Neural cell (in vitro differentiated cells): ENCODE measurements around the gene PDE6A. TPM values are rescaled to one million over a fixed set of nuclear protein-coding genes. Genes with fewer than 3 reads are reported as not detected.

Experiments used
- H2AFZ ChIP-seq: fragments of 200-600, 300-800 bp; sonication (generic), shearing (Covaris generic); 2 replicates; pipeline ENCODE4 v1.6.0; 2014; ENCODE audit warnings: low read depth, mild to moderate bottlenecking, antibody characterized with exemption, low read length, moderate library complexity
- H3F3A ChIP-seq: fragments of 200-600 bp; shearing (Covaris generic); 2 replicates; pipeline ENCODE4 v1.6.1; 2016; ENCODE audit warnings: mild to moderate bottlenecking, moderate library complexity, mixed read lengths, antibody characterized with exemption, low read length; ENCODE audit not compliant: insufficient read depth, poor library complexity, severe bottlenecking
- H3K27ac ChIP-seq: fragments of 200-600, 300-800 bp; sonication (generic), shearing (Covaris generic); 2 replicates; pipeline ENCODE4 v1.5.1; 2014; ENCODE audit warnings: mild to moderate bottlenecking, low read length, moderate library complexity
- H3K27me3 ChIP-seq: fragments of 300-800, 200-600 bp; sonication (generic), shearing (Covaris generic); 2 replicates; pipeline ENCODE4 v1.6.0; 2014; ENCODE audit warnings: mild to moderate bottlenecking, low read depth, low read length, moderate library complexity; ENCODE audit not compliant: insufficient read depth
- H3K36me3 ChIP-seq: fragments of 300-800, 200-600 bp; sonication (generic), shearing (Covaris generic); 2 replicates; pipeline ENCODE4 v1.5.1; 2014; ENCODE audit warnings: mild to moderate bottlenecking, antibody characterized with exemption, low read length, moderate library complexity; ENCODE audit not compliant: insufficient read depth
- H3K4me2 ChIP-seq: fragments of 300-800, 200-600 bp; sonication (generic), shearing (Covaris generic); 2 replicates; pipeline ENCODE4 v1.6.0; 2014; ENCODE audit warnings: mild to moderate bottlenecking, low read length
- H3K4me3 ChIP-seq: fragments of 300-800, 200-600 bp; sonication (generic), shearing (Covaris generic); 2 replicates; pipeline ENCODE4 v1.5.1; 2014; ENCODE audit warnings: mild to moderate bottlenecking, low read length, moderate library complexity
- H3K79me2 ChIP-seq: fragments of 200-600 bp; shearing (Covaris generic); replicated peaks from 2 replicates; pipeline ENCODE4 v1.6.0; 2014; ENCODE audit warnings: mild to moderate bottlenecking, low read length, moderate library complexity; ENCODE audit not compliant: insufficient read depth
- H3K9ac ChIP-seq: fragments of 300-800, 200-600 bp; sonication (generic), shearing (Covaris generic); 2 replicates; pipeline ENCODE4 v1.6.1; 2016; ENCODE audit warnings: mild to moderate bottlenecking, low read length, mixed read lengths
- H3K9me2 ChIP-seq: fragments of 200-600 bp; shearing (Covaris generic); 2 replicates; pipeline ENCODE4 v1.6.1; 2016; ENCODE audit warnings: mild to moderate bottlenecking, low read length, mixed read lengths; ENCODE audit not compliant: insufficient read depth
- H3K9me3 ChIP-seq: fragments of 200-600, 300-800 bp; sonication (generic), shearing (Covaris generic); 2 replicates; pipeline ENCODE4 v1.6.1; 2016; ENCODE audit warnings: mild to moderate bottlenecking, mixed run types, low read length, moderate library complexity, mixed read lengths
- H4K20me1 ChIP-seq: fragments of 200-600 bp; shearing (Covaris generic); 2 replicates; pipeline ENCODE4 v1.6.1; 2016; ENCODE audit warnings: mild to moderate bottlenecking, mixed run types; ENCODE audit not compliant: insufficient read depth
- CTCF ChIP-seq: fragments of 450-650 bp; IDR thresholded peaks from 2 replicates; pipeline ENCODE4 v1.5.1; 2014; ENCODE audit warnings: antibody characterized with exemption, mild to moderate bottlenecking, moderate library complexity; ENCODE audit not compliant: poor library complexity, severe bottlenecking
- EP300 ChIP-seq: fragments of 450-650 bp; conservative IDR thresholded peaks from 2 replicates; pipeline ENCODE4 v1.6.1; 2014; ENCODE audit warnings: antibody characterized with exemption, mild to moderate bottlenecking, moderate library complexity; ENCODE audit not compliant: poor library complexity, severe bottlenecking
- EZH2 ChIP-seq: fragments of 200-600, 300-800 bp; shearing (Covaris generic), sonication (generic); IDR thresholded peaks from 2 replicates; pipeline ENCODE4 v1.6.1; 2014; ENCODE audit warnings: antibody characterized with exemption, low read length, borderline replicate concordance, mild to moderate bottlenecking; ENCODE audit not compliant: insufficient read depth, poor library complexity, severe bottlenecking
- MXI1 ChIP-seq: fragments of 450-650 bp; conservative IDR thresholded peaks from 2 replicates; pipeline ENCODE4 v1.6.1; 2014; ENCODE audit warnings: antibody characterized with exemption, mild to moderate bottlenecking; ENCODE audit not compliant: poor library complexity, severe bottlenecking
- POLR2AphosphoS5 ChIP-seq: IDR thresholded peaks from 2 replicates; pipeline ENCODE4 v1.6.1; 2012
- RAD21 ChIP-seq: fragments of 450-650 bp; conservative IDR thresholded peaks from 2 replicates; pipeline ENCODE4 v1.6.1; 2014; ENCODE audit warnings: antibody characterized with exemption, mild to moderate bottlenecking, moderate library complexity
- REST ChIP-seq: IDR thresholded peaks from 2 replicates; pipeline ENCODE4 v1.6.1; 2012; ENCODE audit warnings: borderline replicate concordance
- SMC3 ChIP-seq: fragments of 450-650 bp; conservative IDR thresholded peaks from 2 replicates; pipeline ENCODE4 v1.6.1; 2014; ENCODE audit warnings: antibody characterized with exemption, mild to moderate bottlenecking, moderate library complexity; ENCODE audit not compliant: poor library complexity
- TAF1 ChIP-seq: IDR thresholded peaks from 2 replicates; pipeline ENCODE4 v1.6.1; 2012; ENCODE audit warnings: low read depth
- polyA plus RNA-seq: library from polyadenylated mRNA; depleted of rRNA; stranded (reverse); fragments of >200 nt; gene quantifications from 2 replicates; pipeline ENCODE4 v1.2.3, GENCODE V29; 2014

PDE6A gene
- polyA plus RNA-seq, 1 donor from 2014 or later: not detected

- no peak overlapping the region for H3K9ac ChIP-seq
- TF ChIP-seq REST (no peak), TAF1 (no peak), POLR2AphosphoS5 (no peak), CTCF (no peak), RAD21 (no peak), MXI1 (no peak), SMC3 (no peak), EP300 (no peak), EZH2 (no peak)
Measured at GRCh38 chr5:149932445-149933350, 11.9 kb downstream of the PDE6A start.

GRCh38 chr5:149931992-149932436, 12.6 kb downstream of the PDE6A start:
- H3K79me2 ChIP-seq: no peaks in the 10 kb centered on the region
- H3K4me3 ChIP-seq: no peak overlapping the region
- H3K9me3 ChIP-seq: no peaks in the 10 kb centered on the region
- no peak overlapping the region for H3K4me2 ChIP-seq
- H3K9me2 ChIP-seq: no peaks in the 10 kb centered on the region
- H3K27me3 ChIP-seq: no peaks in the 10 kb centered on the region
- TF ChIP-seq TAF1 (no peak), EP300 (no peak), MXI1 (no peak), SMC3 (no peak), RAD21 (no peak), CTCF (no peak), POLR2AphosphoS5 (no peak), EZH2 (no peak), REST (no peak)
- no peak overlapping the region for H2AFZ ChIP-seq
- H3K9ac ChIP-seq: no peak overlapping the region
- no peaks in the 10 kb centered on the region for H3K36me3 ChIP-seq
- H3F3A ChIP-seq: no peaks in the 10 kb centered on the region
- H3K27ac ChIP-seq: no peak overlapping the region
- no peaks in the 10 kb centered on the region for H4K20me1 ChIP-seq

More at GRCh38 chr5:149932445-149933350, 11.9 kb downstream of the PDE6A start:
- Histone ChIP-seq H3K9me3 (no peaks in the 10 kb centered on the region), H3K36me3 (no peaks in the 10 kb centered on the region), H3K79me2 (no peaks in the 10 kb centered on the region), H3K27ac (no peak overlapping the region), H2AFZ (no peak overlapping the region), H3K9me2 (no peaks in the 10 kb centered on the region), H4K20me1 (no peaks in the 10 kb centered on the region), H3K27me3 (no peaks in the 10 kb centered on the region), H3K4me3 (no peak overlapping the region), H3F3A (no peaks in the 10 kb centered on the region), H3K4me2 (no peak overlapping the region)
